HCEC 1CT (cell line): Measurements from ENCODE around the gene CACNA2D3.
"Not testable (repeated sequence)": the region's sequence is repeated elsewhere in the genome, so short reads cannot be mapped to it uniquely, and the experiment has no call there.

Experiments used
- DNase-seq: peaks from one replicate; pipeline ENCODE4 v3.0.0-alpha.2; 2017

CACNA2D3 gene

GRCh38 chr3:55066551-55067047 is 944.2 kb downstream of the CACNA2D3 start:
- no peak for DNase-seq

GRCh38 chr3:55069950-55070349 is 947.6 kb downstream of the CACNA2D3 start:
- no peak for DNase-seq

- no peak for DNase-seq
Observed at GRCh38 chr3:55074796-55075195, 952.4 kb downstream of the CACNA2D3 start.

DNA sequence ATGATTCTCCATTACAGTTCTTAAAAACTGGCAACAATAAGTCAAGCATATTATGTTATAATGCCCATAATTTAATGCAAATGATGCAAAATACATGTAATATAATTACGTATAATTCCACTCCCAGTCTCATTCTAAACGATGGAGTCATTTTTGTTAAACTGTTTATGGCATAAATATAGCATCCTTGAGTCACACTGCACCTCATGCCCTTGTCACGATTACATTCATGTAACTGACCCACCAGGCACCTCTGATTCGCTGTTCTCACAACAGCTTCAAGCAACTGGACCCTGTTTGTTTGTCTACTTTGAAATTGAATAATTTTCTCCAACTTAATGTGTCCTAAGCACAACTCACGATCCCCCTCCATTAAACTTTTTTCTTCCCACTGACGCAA is 953.5 kb downstream of the CACNA2D3 start:
- peak; percentile 56 for DNase-seq

DNA sequence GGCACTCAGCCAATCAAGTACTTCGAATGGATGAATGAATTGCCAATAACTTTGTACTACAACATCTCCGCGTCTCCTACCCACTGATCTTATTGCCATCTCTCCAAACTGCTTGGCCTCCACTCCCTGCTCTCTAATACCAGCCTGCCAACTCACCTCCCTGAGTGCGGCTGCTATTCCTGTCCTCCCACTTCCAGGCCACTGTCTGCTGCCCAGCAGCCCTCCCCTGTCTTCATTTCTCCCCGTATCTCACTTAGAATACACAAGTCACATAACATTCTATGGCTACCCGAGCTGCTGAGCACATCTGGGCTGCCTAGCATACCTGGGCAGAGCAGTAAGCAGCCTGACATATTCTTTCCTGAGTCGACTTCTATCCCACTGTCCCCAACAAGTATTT is 955.4 kb downstream of the CACNA2D3 start:
- no peak for DNase-seq

- no peak for DNase-seq
Observed at GRCh38 chr3:55078876-55079275, 956.5 kb downstream of the CACNA2D3 start.

- no peak for DNase-seq
Observed at GRCh38 chr3:55085231-55085630, 962.9 kb downstream of the CACNA2D3 start.

- DNase-seq: peak; percentile 66
Observed at GRCh38 chr3:55089211-55089610, 966.9 kb downstream of the CACNA2D3 start.

DNA sequence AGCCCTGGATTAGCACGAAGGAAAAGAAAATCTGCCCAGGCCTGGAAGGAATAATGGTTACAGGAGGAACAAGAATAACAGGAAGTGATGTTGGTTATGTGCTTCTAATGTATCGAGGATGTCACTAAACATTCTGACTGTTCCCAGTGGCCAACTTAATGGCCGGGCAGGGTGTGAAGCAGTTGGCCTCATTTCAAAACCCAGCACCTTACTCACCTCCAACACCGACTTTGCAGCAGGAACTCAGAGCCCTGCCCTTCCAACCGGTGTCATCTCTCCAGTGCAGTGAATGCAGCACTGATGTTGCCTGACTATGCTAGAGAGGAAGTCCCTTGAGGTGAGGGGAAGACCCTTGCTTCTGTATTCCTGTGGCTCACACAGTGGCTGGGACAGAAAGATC is 967.9 kb downstream of the CACNA2D3 start:
- DNase-seq: no peak

- no peak for DNase-seq
Observed at GRCh38 chr3:55090746-55091145, 968.4 kb downstream of the CACNA2D3 start.

DNA sequence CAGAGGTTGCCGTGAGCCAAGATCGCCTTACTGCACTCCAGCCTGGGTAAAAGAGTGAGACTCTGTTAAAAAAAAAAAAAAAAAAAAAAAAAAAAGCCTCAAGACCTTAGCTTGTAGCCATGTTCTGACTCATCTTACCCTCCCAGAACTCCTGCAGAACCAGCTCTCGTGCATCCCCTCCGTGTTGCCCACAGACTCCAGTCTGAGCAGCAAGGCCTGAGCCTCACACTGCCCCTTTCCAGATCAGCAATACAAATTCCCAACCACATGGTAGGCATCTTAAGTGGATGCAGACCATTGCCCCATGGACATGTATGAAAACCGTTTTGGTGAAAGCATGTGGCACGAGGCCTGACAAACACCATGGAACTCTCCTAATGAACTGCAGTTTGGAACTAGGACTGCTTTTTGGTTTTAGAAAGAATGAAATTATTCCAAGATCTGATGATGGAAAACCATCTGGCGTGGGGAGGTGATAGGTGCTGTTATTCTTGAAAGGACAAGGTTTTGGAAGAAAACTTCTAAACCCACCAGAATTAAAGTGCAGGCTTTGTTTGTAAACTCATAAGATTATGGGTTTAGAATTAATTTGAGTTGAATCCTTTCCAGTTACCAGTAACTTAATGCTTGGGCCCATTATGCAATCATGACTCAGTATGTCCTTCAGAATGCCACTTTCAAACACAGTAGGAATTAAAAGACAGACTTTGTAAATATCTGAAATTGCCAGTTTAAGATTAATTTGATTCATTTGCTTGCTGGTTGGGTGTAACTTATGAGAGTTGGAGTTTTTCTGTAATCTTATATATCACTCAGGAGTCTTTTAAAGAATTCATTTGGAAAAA is 969.3 kb downstream of the CACNA2D3 start:
- DNase-seq: peak; percentile 71

- no peak for DNase-seq
Observed at GRCh38 chr3:55094676-55095075, 972.3 kb downstream of the CACNA2D3 start.

- no peak for DNase-seq
Observed at GRCh38 chr3:55097441-55097840, 975.1 kb downstream of the CACNA2D3 start.

- DNase-seq: no peak
Observed at GRCh38 chr3:55105647-55106046, 983.3 kb downstream of the CACNA2D3 start.

DNA sequence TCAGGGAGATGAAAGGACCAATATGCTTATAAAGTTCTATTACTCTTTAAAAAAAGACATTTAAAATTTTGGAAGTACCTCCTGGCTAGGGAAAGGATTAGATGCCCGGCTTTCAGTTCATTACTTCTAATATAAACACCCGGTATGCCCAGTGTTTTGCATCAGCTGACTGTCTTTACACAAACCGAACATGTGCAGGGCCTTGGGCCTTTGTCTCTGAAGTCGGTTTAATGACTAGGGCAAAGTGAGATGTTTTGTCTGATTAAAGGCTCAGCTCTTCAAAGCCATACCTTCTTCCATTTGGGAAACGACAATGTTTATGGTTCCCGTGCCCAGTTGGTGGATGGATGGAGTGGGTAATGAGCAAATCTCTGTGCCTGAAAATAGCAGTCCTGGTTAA is 984.8 kb downstream of the CACNA2D3 start:
- DNase-seq: no peak

- not testable (repeated sequence) for DNase-seq
Observed at GRCh38 chr3:55111906-55112305, 989.6 kb downstream of the CACNA2D3 start.

GRCh38 chr3:55118451-55118850 is 996.1 kb downstream of the CACNA2D3 start:
- no peak for DNase-seq

DNA sequence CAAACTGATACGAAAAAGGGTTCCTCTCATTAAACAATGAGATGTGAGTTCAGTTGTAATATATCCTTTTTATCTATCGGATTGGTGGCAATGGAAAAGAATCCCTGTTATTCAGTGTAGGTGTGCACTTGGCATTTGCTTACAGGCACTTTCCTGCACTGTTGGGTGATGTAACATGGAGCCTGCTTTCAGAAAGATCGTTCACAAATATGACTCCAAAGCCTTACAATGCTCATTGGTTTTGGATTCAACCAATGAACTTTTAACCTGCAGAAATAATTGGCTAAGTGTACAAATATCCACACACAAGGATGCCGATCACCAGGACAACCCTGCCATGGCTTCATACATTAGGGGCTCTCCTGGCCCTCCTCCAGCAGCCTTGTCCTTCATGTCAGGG is 996.9 kb downstream of the CACNA2D3 start:
- DNase-seq: no peak

DNA sequence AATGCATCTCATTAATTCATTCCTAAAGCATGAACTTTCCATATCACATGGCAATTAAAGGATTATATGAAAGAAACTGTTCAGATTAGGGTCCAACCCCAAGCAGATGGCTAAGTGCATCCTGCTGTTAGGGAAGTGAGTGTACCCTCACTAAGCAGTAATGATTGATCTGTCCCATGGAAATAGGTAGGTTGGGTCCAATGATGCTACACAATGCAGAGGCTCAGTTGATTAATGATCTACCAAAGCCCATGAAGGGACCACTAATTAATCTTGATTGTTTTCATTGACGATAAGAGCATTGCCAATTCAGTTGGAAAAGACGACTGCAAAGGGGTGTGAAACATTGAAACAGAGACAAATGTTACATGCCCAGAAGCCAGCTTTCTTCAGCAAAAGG is 1000.0 kb downstream of the CACNA2D3 start:
- DNase-seq: no peak
